ENCODE results near the gene GLI2. TPM values are rescaled to one million over a fixed set of nuclear protein-coding genes. Genes with fewer than 3 reads are reported as not detected.

Gene GLI2
- total and polyA plus RNA-seq, 2 of the 4 experiments (the other 2 are of a cell fraction), result 3.8 to 26.0 TPM

GRCh38 chr2:120769076-120769786 is 33.6 kb downstream of the GLI2 start:
- H3K9ac ChIP-seq (ENCODE audit: low read depth, low read length), result no peak overlapping the region
- peak overlapping the region; percentile 66 for H2BK120ac ChIP-seq (ENCODE audit: low read depth, low read length)
- no peak overlapping the region for H2BK20ac ChIP-seq (ENCODE audit: low read depth, low read length)
- peak overlapping the region; percentile 97 for H3K4ac ChIP-seq (ENCODE audit: low read depth, low read length)
- no peak overlapping the region for H4K5ac ChIP-seq (ENCODE audit: low read depth, low read length)
- POLR2A ChIA-PET (ENCODE audit: unreplicated experiment), result no interaction called here
- H4K20me1 ChIP-seq (ENCODE audit: insufficient read depth, low read length), result peaks cover 56% of the 10 kb centered on the region
- peak overlapping the region; percentile 3 to 35; a peak in 2 of 4 replicates for H4K8ac ChIP-seq (ENCODE audit: low read depth in 2 of 2, low read length in 2 of 2)
- peaks cover 69% of the 10 kb centered on the region for H3K4me1 ChIP-seq (ENCODE audit: control insufficient read depth, insufficient read depth, low read length)
- no peak overlapping the region for H3K4me3 ChIP-seq (ENCODE audit: insufficient read depth, low read depth, low read length)
- in situ Hi-C loops (cut with MboI; ENCODE audit: low sequenced_read_pairs), result no loop called here
- H3K18ac ChIP-seq (ENCODE audit: low read depth, low read length), result peak overlapping the region; percentile 4; the same call in 1 of the 2 replicates
- CTCF ChIA-PET, result interaction anchor here (1.0 kb wide), 1 partner anchor 11 kb away, joined by 3 read pairs; no protein-coding TSS in a partner anchor
- H4K91ac ChIP-seq (ENCODE audit: insufficient read depth, low read depth, low read length), result peak overlapping the region; percentile 81
- no peaks in the 10 kb centered on the region for H3K9me3 ChIP-seq (ENCODE audit: control insufficient read depth, insufficient read depth, low read length)
- no peak overlapping the region for H2AFZ ChIP-seq (replicated peaks; ENCODE audit: low read length, poor library complexity)
- H3K79me1 ChIP-seq (ENCODE audit: low read depth in 1 of 2, low read length in 2 of 2), result peaks cover 35 to 89% of the 10 kb centered on the region in 2 experiments
- no peak for ATAC-seq (ENCODE audit: low read depth)
- peak overlapping the region; percentile 92 for H2BK5ac ChIP-seq (ENCODE audit: low read depth, low read length, poor library complexity, severe bottlenecking)
- H3K27me3 ChIP-seq (ENCODE audit: control insufficient read depth, insufficient read depth, low read length), result no peaks in the 10 kb centered on the region
- peak overlapping the region; percentile 2; the same call in 1 of the 2 replicates for H3K27ac ChIP-seq (ENCODE audit: insufficient read depth, low read length)
- peak overlapping the region; percentile 50; the same call in 2 of the 3 replicates for H2BK15ac ChIP-seq (ENCODE audit: low read depth, low read length)
- intact Hi-C loops (cut with micrococcal nuclease), result no loop called here
- H3K36me3 ChIP-seq (ENCODE audit: control insufficient read depth, insufficient read depth, low read length), result no peaks in the 10 kb centered on the region
- dilution Hi-C loops (cut with HindIII; ENCODE audit: low sequenced_read_pairs, unreplicated experiment), result no loop called here
- no peak for DNase-seq
- H3K9me1 ChIP-seq (ENCODE audit: insufficient read depth, low read length), result peaks cover 65% of the 10 kb centered on the region
- no peak overlapping the region for H3K56ac ChIP-seq (ENCODE audit: extremely low read depth, insufficient read depth, low read length)
- peak overlapping the region; percentile 80 for H3K23ac ChIP-seq (ENCODE audit: low read depth, low read length)
- peak overlapping the region; percentile 51 for H2AK5ac ChIP-seq (ENCODE audit: low read depth, low read length)
- 96% methylated on average over 4 of the region's 11 CpGs; no CpG with 5 or more reads in 1 of the 2 experiments for WGBS, 2 experiments (ENCODE audit: extremely low coverage in 2 of 2, insufficient read length in 1 of 2)
- H2AK9ac ChIP-seq (replicated peaks; ENCODE audit: low read depth, low read length, poor library complexity), result no peak overlapping the region
- peak overlapping the region; percentile 5; the same call in 1 of the 2 replicates for H3K14ac ChIP-seq (replicated peaks; ENCODE audit: low read depth, low read length)
- H3K4me2 ChIP-seq (ENCODE audit: low read depth, low read length), result no peak overlapping the region
- no TSS peak for BruUV-seq (replicated peaks)
- TF ChIP-seq CEBPB (IDR thresholded peaks at IDR 0.05; ENCODE audit: low read depth, low read length) (no peak), MAZ (IDR thresholded peaks at IDR 0.05; ENCODE audit: borderline replicate concordance, low read depth, low read length) (no peak), NFE2L2 (IDR thresholded peaks at IDR 0.05; ENCODE audit: low read depth, low read length) (no peak), RAD21 (IDR thresholded peaks at IDR 0.05; ENCODE audit: low read length) (no peak), FOS (IDR thresholded peaks at IDR 0.05; ENCODE audit: low read depth, low read length) (no peak), POLR2A (IDR thresholded peaks at IDR 0.05; ENCODE audit: low read depth, low read length) (no peak; the same call in 1 of the 2 replicates), SMC3 (IDR thresholded peaks at IDR 0.05; ENCODE audit: low read depth, low read length) (no peak), BHLHE40 (IDR thresholded peaks at IDR 0.05; ENCODE audit: low read depth, low read length) (no peak), CHD1 (IDR thresholded peaks at IDR 0.05; ENCODE audit: low read depth, low read length) (no peak), MXI1 (IDR thresholded peaks at IDR 0.05; ENCODE audit: borderline replicate concordance, low read depth, low read length) (no peak), RCOR1 (IDR thresholded peaks at IDR 0.05; ENCODE audit: insufficient replicate concordance, low read length) (no peak), USF2 (IDR thresholded peaks at IDR 0.05; ENCODE audit: low read depth, low read length) (no peak), CTCF (conservative IDR thresholded peaks at IDR 0.05; ENCODE audit: low read depth, low read length) (no peak), RFX5 (IDR thresholded peaks at IDR 0.05; ENCODE audit: low read depth, low read length) (no peak)
- TF ChIP-seq, protein P1, sequence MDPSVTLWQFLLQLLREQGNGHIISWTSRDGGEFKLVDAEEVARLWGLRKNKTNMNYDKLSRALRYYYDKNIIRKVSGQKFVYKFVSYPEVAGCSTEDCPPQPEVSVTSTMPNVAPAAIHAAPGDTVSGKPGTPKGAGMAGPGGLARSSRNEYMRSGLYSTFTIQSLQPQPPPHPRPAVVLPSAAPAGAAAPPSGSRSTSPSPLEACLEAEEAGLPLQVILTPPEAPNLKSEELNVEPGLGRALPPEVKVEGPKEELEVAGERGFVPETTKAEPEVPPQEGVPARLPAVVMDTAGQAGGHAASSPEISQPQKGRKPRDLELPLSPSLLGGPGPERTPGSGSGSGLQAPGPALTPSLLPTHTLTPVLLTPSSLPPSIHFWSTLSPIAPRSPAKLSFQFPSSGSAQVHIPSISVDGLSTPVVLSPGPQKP (IDR thresholded peaks at IDR 0.05; ENCODE audit: borderline replicate concordance, low read depth, low read length), result no peak

All from IMR-90 (cell line).